ENCODE measurements around the gene FBP1.

DNA sequence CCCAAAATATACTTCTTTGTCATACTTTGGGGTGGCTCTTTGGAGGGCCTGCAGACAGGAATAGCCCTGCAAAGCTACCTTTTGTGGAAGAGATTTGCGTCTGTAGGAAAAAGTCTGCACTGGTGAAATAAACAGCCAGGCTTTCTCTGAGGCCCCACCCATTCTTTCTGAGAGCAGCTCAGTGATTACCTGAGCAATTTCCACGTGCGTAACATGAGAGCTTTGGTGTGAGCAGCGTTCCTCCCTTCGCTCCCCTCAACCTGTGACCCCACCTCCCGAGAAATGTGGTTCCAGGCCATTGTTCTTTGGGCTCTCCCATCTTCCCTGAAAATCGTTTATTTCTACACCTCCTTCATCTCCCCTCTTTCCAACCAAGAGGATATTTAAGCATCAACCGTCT lies 23.8 kb upstream of the FBP1 start:
- TF ChIP-seq, protein P1, sequence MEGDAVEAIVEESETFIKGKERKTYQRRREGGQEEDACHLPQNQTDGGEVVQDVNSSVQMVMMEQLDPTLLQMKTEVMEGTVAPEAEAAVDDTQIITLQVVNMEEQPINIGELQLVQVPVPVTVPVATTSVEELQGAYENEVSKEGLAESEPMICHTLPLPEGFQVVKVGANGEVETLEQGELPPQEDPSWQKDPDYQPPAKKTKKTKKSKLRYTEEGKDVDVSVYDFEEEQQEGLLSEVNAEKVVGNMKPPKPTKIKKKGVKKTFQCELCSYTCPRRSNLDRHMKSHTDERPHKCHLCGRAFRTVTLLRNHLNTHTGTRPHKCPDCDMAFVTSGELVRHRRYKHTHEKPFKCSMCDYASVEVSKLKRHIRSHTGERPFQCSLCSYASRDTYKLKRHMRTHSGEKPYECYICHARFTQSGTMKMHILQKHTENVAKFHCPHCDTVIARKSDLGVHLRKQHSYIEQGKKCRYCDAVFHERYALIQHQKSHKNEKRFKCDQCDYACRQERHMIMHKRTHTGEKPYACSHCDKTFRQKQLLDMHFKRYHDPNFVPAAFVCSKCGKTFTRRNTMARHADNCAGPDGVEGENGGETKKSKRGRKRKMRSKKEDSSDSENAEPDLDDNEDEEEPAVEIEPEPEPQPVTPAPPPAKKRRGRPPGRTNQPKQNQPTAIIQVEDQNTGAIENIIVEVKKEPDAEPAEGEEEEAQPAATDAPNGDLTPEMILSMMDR (IDR thresholded peaks at IDR 0.05): no peak
- TF ChIP-seq POLR2A (IDR thresholded peaks at IDR 0.05) (no peak), EP300 (IDR thresholded peaks at IDR 0.05; ENCODE audit: low read depth) (no peak), POLR2AphosphoS5 (IDR thresholded peaks at IDR 0.05) (no peak)
